NCI-H446 (cell line): ENCODE measurements around the gene CLSTN2.
A peak's percentile ranks its signal among the peaks of the same experiment; 100 is the strongest.
"Not testable (repeated sequence)": the region's sequence is repeated elsewhere in the genome, so short reads cannot be mapped to it uniquely, and the experiment has no call there.

Source experiments
- DNase-seq, 2 experiments: peaks; one replicate each; lab custom pipeline; 2025; lab: John Stamatoyannopoulos, UW

CLSTN2 gene

GRCh38 chr3:140423146-140423545 is 488.2 kb downstream of the CLSTN2 start:
- no peak for DNase-seq

- DNase-seq, result not testable (repeated sequence)
These were observed 488.6 kb downstream of the CLSTN2 start for GRCh38 chr3:140423574-140423973.

- no peak for DNase-seq
These were observed 489.2 kb downstream of the CLSTN2 start for GRCh38 chr3:140424211-140424610.

- no peak for DNase-seq
These were observed 489.7 kb downstream of the CLSTN2 start for GRCh38 chr3:140424726-140425125.

- no peak for DNase-seq
These were observed 492.8 kb downstream of the CLSTN2 start for GRCh38 chr3:140427786-140428185.

- no peak for DNase-seq
These were observed 493.4 kb downstream of the CLSTN2 start for GRCh38 chr3:140428380-140428779.

GRCh38 chr3:140429791-140430190 is 494.8 kb downstream of the CLSTN2 start:
- DNase-seq, result no peak

GRCh38 chr3:140430494-140430893 is 495.5 kb downstream of the CLSTN2 start:
- DNase-seq, result no peak

GRCh38 chr3:140432229-140432669 is 497.3 kb downstream of the CLSTN2 start:
- DNase-seq, result peak in 1 of 2 experiments; percentile 72

GRCh38 chr3:140433431-140433830 is 498.4 kb downstream of the CLSTN2 start:
- peak in 1 of 2 experiments; percentile 9 for DNase-seq

- no peak for DNase-seq
These were observed 499.4 kb downstream of the CLSTN2 start for GRCh38 chr3:140434261-140434905.

- no peak for DNase-seq
These were observed 501.4 kb downstream of the CLSTN2 start for GRCh38 chr3:140436421-140436820.

- peak; percentile 62 to 88 for DNase-seq
These were observed 503.9 kb downstream of the CLSTN2 start for GRCh38 chr3:140438736-140439470.

GRCh38 chr3:140439527-140439926 is 504.5 kb downstream of the CLSTN2 start:
- DNase-seq, result no peak

- no peak for DNase-seq
These were observed 505.5 kb downstream of the CLSTN2 start for GRCh38 chr3:140440446-140440845.

- peak in 1 of 2 experiments; percentile 59 for DNase-seq
These were observed 506.0 kb downstream of the CLSTN2 start for GRCh38 chr3:140441006-140441405.

GRCh38 chr3:140442621-140443020 is 507.6 kb downstream of the CLSTN2 start:
- no peak for DNase-seq

GRCh38 chr3:140443073-140443472 is 508.1 kb downstream of the CLSTN2 start:
- no peak for DNase-seq

- DNase-seq, result no peak
These were observed 508.8 kb downstream of the CLSTN2 start for GRCh38 chr3:140443806-140444205.

GRCh38 chr3:140446734-140447133 is 511.7 kb downstream of the CLSTN2 start:
- no peak for DNase-seq

GRCh38 chr3:140447136-140447535 is 512.2 kb downstream of the CLSTN2 start:
- DNase-seq, result no peak

GRCh38 chr3:140448001-140448400 is 513.0 kb downstream of the CLSTN2 start:
- DNase-seq, result no peak
